ENCODE data around the gene SLC23A1. TPM values are rescaled to one million over a fixed set of nuclear protein-coding genes. Genes with fewer than 3 reads are reported as not detected.

The SLC23A1 gene
- total and polyA plus RNA-seq, 2 of the 13 experiments (the other 11 are each of a cell fraction or from before 2014, with no cell fraction given), result 6.0 to 6.6 TPM

DNA sequence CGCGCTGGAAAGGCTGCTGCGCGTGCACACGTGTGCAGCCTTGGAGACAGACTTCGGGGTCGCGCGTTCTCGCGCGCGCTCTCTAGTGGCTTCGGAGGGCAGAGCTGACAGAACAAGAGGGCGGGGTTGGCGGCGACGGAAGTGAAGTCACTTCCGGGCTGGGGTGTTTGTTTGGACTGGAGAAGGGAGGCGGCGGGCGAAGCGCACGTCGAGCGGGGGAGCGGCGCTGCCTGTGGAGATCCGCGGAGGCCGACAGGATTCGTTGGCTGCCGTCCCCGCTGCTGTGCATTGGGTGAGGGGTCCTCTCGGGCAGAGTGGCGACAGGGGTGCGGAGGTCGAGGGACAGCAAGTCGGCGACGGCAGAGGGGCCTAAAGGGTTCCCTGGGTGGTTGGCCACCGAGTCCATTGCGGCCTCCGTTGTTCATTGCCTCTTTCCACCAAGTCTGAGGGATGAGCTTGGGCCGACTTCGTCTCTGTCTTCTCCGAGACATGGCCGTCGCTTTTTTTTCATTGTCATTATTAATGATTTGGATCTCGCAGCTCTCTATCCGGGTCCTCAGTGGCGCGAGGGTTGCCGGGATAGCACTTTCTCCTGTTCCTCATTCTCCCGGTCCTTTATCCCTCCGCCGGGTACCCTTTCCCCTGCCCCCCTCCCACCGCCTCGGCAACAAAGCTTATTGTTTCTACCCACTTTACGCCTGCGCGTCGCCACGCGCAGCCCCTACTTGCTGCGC is 41.2 kb downstream of the SLC23A1 start, which contains the start of gene PAIP2 (continued):
- TF ChIP-seq, protein P1, sequence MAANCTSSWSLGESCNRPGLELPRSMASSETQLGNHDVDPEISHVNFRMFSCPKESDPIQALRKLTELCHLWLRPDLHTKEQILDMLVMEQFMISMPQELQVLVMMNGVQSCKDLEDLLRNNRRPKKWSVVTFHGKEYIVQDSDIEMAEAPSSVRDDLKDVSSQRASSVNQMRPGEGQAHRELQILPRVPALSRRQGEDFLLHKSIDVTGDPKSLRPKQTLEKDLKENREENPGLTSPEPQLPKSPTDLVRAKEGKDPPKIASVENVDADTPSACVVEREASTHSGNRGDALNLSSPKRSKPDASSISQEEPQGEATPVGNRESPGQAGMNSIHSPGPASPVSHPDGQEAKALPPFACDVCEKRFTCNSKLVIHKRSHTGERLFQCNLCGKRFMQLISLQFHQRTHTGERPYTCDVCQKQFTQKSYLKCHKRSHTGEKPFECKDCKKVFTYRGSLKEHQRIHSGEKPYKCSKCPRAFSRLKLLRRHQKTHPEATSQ (CRISPR knock-in tag; IDR thresholded peaks at IDR 0.05; ENCODE audit: borderline replicate concordance), result 0 out of 2 replicates have a peak, but pooled peaks have one; percentile 79
- TF ChIP-seq, protein P2, sequence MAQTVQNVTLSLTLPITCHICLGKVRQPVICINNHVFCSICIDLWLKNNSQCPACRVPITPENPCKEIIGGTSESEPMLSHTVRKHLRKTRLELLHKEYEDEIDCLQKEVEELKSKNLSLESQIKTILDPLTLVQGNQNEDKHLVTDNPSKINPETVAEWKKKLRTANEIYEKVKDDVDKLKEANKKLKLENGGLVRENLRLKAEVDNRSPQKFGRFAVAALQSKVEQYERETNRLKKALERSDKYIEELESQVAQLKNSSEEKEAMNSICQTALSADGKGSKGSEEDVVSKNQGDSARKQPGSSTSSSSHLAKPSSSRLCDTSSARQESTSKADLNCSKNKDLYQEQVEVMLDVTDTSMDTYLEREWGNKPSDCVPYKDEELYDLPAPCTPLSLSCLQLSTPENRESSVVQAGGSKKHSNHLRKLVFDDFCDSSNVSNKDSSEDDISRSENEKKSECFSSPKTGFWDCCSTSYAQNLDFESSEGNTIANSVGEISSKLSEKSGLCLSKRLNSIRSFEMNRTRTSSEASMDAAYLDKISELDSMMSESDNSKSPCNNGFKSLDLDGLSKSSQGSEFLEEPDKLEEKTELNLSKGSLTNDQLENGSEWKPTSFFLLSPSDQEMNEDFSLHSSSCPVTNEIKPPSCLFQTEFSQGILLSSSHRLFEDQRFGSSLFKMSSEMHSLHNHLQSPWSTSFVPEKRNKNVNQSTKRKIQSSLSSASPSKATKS (CRISPR knock-in tag; IDR thresholded peaks at IDR 0.05), result no peak
- TF ChIP-seq EHMT2 (IDR thresholded peaks at IDR 0.05; ENCODE audit: borderline replicate concordance, low read depth, low read length), result no peak
- TF ChIP-seq, protein P3, sequence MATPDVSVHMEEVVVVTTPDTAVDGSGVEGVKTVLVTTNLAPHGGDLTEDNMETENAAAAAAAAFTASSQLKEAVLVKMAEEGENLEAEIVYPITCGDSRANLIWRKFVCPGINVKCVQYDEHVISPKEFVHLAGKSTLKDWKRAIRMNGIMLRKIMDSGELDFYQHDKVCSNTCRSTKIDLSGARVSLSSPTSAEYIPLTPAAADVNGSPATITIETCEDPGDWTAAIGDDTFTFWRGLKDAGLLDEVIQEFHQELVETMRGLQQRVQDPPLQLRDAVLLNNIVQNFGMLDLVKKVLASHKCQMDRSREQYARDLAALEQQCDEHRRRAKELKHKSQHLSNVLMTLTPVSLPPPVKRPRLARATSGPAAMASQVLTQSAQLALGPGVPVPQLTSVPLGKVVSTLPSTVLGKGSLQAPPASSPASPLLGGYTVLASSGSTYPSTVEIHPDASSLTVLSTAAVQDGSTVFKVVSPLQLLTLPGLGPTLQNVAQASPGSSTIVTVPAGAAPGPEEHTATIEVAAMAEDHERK (CRISPR knock-in tag; IDR thresholded peaks at IDR 0.05; ENCODE audit: low read depth), result no peak
- peak; percentile 78; the same call in 1 of the 2 replicates for TF ChIP-seq ZNF160 (CRISPR knock-in tag; IDR thresholded peaks at IDR 0.05)
- TF ChIP-seq NBN (conservative IDR thresholded peaks at IDR 0.05), result no peak
- TF ChIP-seq ZZZ3 (CRISPR knock-in tag; IDR thresholded peaks at IDR 0.05; ENCODE audit: borderline replicate concordance), result peak; percentile 80; the same call in 1 of the 2 replicates
- peak; percentile 90 for TF ChIP-seq SAP130 (CRISPR knock-in tag; IDR thresholded peaks at IDR 0.05; ENCODE audit: low read depth)
- TF ChIP-seq, protein P4, sequence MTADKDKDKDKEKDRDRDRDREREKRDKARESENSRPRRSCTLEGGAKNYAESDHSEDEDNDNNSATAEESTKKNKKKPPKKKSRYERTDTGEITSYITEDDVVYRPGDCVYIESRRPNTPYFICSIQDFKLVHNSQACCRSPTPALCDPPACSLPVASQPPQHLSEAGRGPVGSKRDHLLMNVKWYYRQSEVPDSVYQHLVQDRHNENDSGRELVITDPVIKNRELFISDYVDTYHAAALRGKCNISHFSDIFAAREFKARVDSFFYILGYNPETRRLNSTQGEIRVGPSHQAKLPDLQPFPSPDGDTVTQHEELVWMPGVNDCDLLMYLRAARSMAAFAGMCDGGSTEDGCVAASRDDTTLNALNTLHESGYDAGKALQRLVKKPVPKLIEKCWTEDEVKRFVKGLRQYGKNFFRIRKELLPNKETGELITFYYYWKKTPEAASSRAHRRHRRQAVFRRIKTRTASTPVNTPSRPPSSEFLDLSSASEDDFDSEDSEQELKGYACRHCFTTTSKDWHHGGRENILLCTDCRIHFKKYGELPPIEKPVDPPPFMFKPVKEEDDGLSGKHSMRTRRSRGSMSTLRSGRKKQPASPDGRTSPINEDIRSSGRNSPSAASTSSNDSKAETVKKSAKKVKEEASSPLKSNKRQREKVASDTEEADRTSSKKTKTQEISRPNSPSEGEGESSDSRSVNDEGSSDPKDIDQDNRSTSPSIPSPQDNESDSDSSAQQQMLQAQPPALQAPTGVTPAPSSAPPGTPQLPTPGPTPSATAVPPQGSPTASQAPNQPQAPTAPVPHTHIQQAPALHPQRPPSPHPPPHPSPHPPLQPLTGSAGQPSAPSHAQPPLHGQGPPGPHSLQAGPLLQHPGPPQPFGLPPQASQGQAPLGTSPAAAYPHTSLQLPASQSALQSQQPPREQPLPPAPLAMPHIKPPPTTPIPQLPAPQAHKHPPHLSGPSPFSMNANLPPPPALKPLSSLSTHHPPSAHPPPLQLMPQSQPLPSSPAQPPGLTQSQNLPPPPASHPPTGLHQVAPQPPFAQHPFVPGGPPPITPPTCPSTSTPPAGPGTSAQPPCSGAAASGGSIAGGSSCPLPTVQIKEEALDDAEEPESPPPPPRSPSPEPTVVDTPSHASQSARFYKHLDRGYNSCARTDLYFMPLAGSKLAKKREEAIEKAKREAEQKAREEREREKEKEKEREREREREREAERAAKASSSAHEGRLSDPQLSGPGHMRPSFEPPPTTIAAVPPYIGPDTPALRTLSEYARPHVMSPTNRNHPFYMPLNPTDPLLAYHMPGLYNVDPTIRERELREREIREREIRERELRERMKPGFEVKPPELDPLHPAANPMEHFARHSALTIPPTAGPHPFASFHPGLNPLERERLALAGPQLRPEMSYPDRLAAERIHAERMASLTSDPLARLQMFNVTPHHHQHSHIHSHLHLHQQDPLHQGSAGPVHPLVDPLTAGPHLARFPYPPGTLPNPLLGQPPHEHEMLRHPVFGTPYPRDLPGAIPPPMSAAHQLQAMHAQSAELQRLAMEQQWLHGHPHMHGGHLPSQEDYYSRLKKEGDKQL (CRISPR knock-in tag; IDR thresholded peaks at IDR 0.05; ENCODE audit: low read depth), result no peak
- no peak for TF ChIP-seq TCF7 (IDR thresholded peaks at IDR 0.05; ENCODE audit: low read depth)
- TF ChIP-seq, protein P5, sequence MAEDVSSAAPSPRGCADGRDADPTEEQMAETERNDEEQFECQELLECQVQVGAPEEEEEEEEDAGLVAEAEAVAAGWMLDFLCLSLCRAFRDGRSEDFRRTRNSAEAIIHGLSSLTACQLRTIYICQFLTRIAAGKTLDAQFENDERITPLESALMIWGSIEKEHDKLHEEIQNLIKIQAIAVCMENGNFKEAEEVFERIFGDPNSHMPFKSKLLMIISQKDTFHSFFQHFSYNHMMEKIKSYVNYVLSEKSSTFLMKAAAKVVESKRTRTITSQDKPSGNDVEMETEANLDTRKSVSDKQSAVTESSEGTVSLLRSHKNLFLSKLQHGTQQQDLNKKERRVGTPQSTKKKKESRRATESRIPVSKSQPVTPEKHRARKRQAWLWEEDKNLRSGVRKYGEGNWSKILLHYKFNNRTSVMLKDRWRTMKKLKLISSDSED (CRISPR knock-in tag; IDR thresholded peaks at IDR 0.05), result no peak
- TF ChIP-seq, protein P6, sequence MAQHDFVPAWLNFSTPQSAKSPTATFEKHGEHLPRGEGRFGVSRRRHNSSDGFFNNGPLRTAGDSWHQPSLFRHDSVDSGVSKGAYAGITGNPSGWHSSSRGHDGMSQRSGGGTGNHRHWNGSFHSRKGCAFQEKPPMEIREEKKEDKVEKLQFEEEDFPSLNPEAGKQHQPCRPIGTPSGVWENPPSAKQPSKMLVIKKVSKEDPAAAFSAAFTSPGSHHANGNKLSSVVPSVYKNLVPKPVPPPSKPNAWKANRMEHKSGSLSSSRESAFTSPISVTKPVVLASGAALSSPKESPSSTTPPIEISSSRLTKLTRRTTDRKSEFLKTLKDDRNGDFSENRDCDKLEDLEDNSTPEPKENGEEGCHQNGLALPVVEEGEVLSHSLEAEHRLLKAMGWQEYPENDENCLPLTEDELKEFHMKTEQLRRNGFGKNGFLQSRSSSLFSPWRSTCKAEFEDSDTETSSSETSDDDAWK (CRISPR knock-in tag; IDR thresholded peaks at IDR 0.05), result no peak
- peak; percentile 58; the same call in 1 of the 2 replicates for TF ChIP-seq KAT7 (CRISPR knock-in tag; IDR thresholded peaks at IDR 0.05; ENCODE audit: borderline replicate concordance)
- TF ChIP-seq MED13 (CRISPR knock-in tag; IDR thresholded peaks at IDR 0.05), result no peak
- no peak for TF ChIP-seq SMC3 (IDR thresholded peaks at IDR 0.05; ENCODE audit: low read length)
- peak; percentile 60 for TF ChIP-seq DMAP1 (CRISPR knock-in tag; IDR thresholded peaks at IDR 0.05)

Data from HepG2 (cell line).